Right renal cortex interstitium (tissue), 3 donors: ENCODE data around the gene ESPNL. TPM values are rescaled to one million over a fixed set of nuclear protein-coding genes. Genes with fewer than 3 reads are reported as not detected.

Source experiments
- DNase-seq, 3 donors: peaks; one replicate each; pipeline ENCODE4 v3.0.0-alpha.2; 2013; ENCODE audit warnings: low read depth in 3 of 3, low spot score in 2 of 3
- polyA plus RNA-seq, 3 donors: library from polyadenylated mRNA; unstranded; fragments of 120-200 nt; gene quantifications; one replicate each; pipeline ENCODE4 v1.2.1, GENCODE V29; 2013; ENCODE audit not compliant: insufficient read length in 3 of 3

ESPNL gene
- polyA plus RNA-seq, 3 donors = 0.39 to 1.4 (median 1.3) TPM

- DNase-seq = no peak
These were observed 52.9 kb downstream of the ESPNL start for GRCh38 chr2:238152771-238153688.

GRCh38 chr2:238154570-238154969 is 54.4 kb downstream of the ESPNL start:
- no peak for DNase-seq

- peak; percentile 74 to 85 (median 76) for DNase-seq
These were observed 55.1 kb downstream of the ESPNL start for GRCh38 chr2:238155051-238155760.

GRCh38 chr2:238155761-238156694 is 55.9 kb downstream of the ESPNL start:
- DNase-seq = no peak

GRCh38 chr2:238157506-238158017 is 57.4 kb downstream of the ESPNL start:
- no peak for DNase-seq

- DNase-seq = no peak
These were observed 57.9 kb downstream of the ESPNL start for GRCh38 chr2:238158018-238158508.

- no peak for DNase-seq
These were observed 58.5 kb downstream of the ESPNL start, which contains the start of gene ERFE for GRCh38 chr2:238158509-238159070. Gene ERFE (plus strand): TSS chr2:238158970. CDS start chr2:238159008, 38 bp downstream.

GRCh38 chr2:238159071-238159539 is 59.0 kb downstream of the ESPNL start:
- no peak for DNase-seq

- no peak for DNase-seq
These were observed 59.6 kb downstream of the ESPNL start for GRCh38 chr2:238159661-238160205.

- DNase-seq = no peak
These were observed 60.3 kb downstream of the ESPNL start for GRCh38 chr2:238160206-238161129.

GRCh38 chr2:238161291-238162051 is 61.3 kb downstream of the ESPNL start:
- DNase-seq = no peak

- DNase-seq = no peak
These were observed 62.2 kb downstream of the ESPNL start for GRCh38 chr2:238162251-238162845.

- no peak for DNase-seq
These were observed 62.8 kb downstream of the ESPNL start for GRCh38 chr2:238162846-238163441.

GRCh38 chr2:238163481-238164198 is 63.5 kb downstream of the ESPNL start:
- no peak for DNase-seq

GRCh38 chr2:238164906-238165287 is 64.8 kb downstream of the ESPNL start:
- DNase-seq = no peak

- DNase-seq = no peak
These were observed 65.3 kb downstream of the ESPNL start for GRCh38 chr2:238165288-238165921.
